PC-3 (cell line): ENCODE measurements around the gene BIN2. TPM values are rescaled to one million over a fixed set of nuclear protein-coding genes. Genes with fewer than 3 reads are reported as not detected.
"Not testable (repeated sequence)": the region's sequence is repeated elsewhere in the genome, so short reads cannot be mapped to it uniquely, and the experiment has no call there.

Experiments
- ATAC-seq: fragments of 200-7000 bp; cut with Tn5 transposase; 2 replicates; pipeline ENCODE4 v1.9.1; 2020; ENCODE audit warnings: mild to moderate bottlenecking, moderate library complexity
- BruUV-seq: library from RNA; stranded (reverse); fragments of 400-500 nt; replicated peaks from 2 replicates; lab custom pipeline; 2021; lab: Mats Ljungman, UMichigan
- CTCF ChIA-PET: fragments of 300-600 bp; sonication (Branson Sonifier 250); formaldehyde crosslinking; loops from one replicate; lab custom pipeline; 2022; ENCODE audit warnings: antibody characterized with exemption; lab: Charles Lee
- POLR2A ChIA-PET: fragments of 300-600 bp; sonication (Branson Sonifier 250); formaldehyde crosslinking; loops from one replicate; lab custom pipeline; 2022; ENCODE audit warnings: antibody characterized with exemption; ENCODE audit not compliant: unreplicated experiment; lab: Charles Lee
- DNase-seq: peaks from one replicate; pipeline ENCODE4 v3.0.0-alpha.2; 2015
- H2AFZ ChIP-seq: fragments of 300-600 bp; sonication (generic); 2 replicates; pipeline ENCODE4 v1.6.0; 2016; ENCODE audit warnings: antibody characterized with exemption, low read length
- H3F3A ChIP-seq: fragments of 300-600 bp; sonication (generic); one replicate; pipeline ENCODE4 v1.6.0; 2017; ENCODE audit warnings: antibody characterized with exemption, low read length, control low read depth, mild to moderate bottlenecking; ENCODE audit not compliant: unreplicated experiment
- H3K27ac ChIP-seq: fragments of 300-600 bp; sonication (generic); 2 replicates; pipeline ENCODE4 v1.5.1; 2016; ENCODE audit warnings: mild to moderate bottlenecking, low read length
- H3K27me3 ChIP-seq: fragments of 300-600 bp; sonication (generic); 2 replicates; pipeline ENCODE4 v1.6.1; 2016; ENCODE audit warnings: low read length, mixed read lengths
- H3K36me3 ChIP-seq: fragments of 300-600 bp; sonication (generic); 2 replicates; pipeline ENCODE4 v1.6.1; 2016; ENCODE audit warnings: low read depth, mixed run types, low read length, mixed read lengths
- H3K4me1 ChIP-seq: fragments of 300-600 bp; sonication (generic); 2 replicates; pipeline ENCODE4 v1.5.1; 2016; ENCODE audit warnings: low read length; ENCODE audit not compliant: insufficient read depth
- H3K4me2 ChIP-seq: fragments of 300-600 bp; sonication (generic); 2 replicates; pipeline ENCODE4 v1.6.0; 2016; ENCODE audit warnings: low read length
- H3K4me3 ChIP-seq: fragments of 300-600 bp; sonication (generic); 2 replicates; pipeline ENCODE4 v1.5.1; 2016; ENCODE audit warnings: mild to moderate bottlenecking, low read length, mixed read lengths
- H3K79me2 ChIP-seq: fragments of 300-600 bp; sonication (generic); 2 replicates; pipeline ENCODE4 v1.6.1; 2017; ENCODE audit warnings: low read length, mixed read lengths
- H3K9ac ChIP-seq: fragments of 300-600 bp; sonication (generic); 2 replicates; pipeline ENCODE4 v1.6.0; 2016; ENCODE audit warnings: mild to moderate bottlenecking, low read length
- H3K9me2 ChIP-seq: fragments of 300-600 bp; sonication (generic); replicated peaks from 2 replicates; pipeline ENCODE4 v1.6.1; 2016; ENCODE audit warnings: mixed run types, low read length, mixed read lengths
- H3K9me3 ChIP-seq: fragments of 300-600 bp; sonication (generic); 2 replicates; pipeline ENCODE4 v1.6.1; 2016; ENCODE audit warnings: low read length, mixed read lengths
- H4K20me1 ChIP-seq: fragments of 300-600 bp; sonication (generic); 2 replicates; pipeline ENCODE4 v1.6.1; 2016; ENCODE audit warnings: low read length, mixed read lengths
- CTCF ChIP-seq: fragments of 300-600 bp; sonication (generic); conservative IDR thresholded peaks from 2 replicates; pipeline ENCODE4 v1.5.1; 2017; ENCODE audit warnings: antibody characterized with exemption, low read depth, mild to moderate bottlenecking, low read length
- EZH2 ChIP-seq: fragments of 300-600 bp; sonication (generic); IDR thresholded peaks from one replicate; pipeline ENCODE4 v1.6.1; 2017; ENCODE audit warnings: antibody characterized with exemption, mild to moderate bottlenecking, low read length; ENCODE audit not compliant: unreplicated experiment
- EZH2phosphoT487 ChIP-seq: fragments of 300-600 bp; sonication (generic); IDR thresholded peaks from 2 replicates; pipeline ENCODE4 v1.6.1; 2018; ENCODE audit warnings: mild to moderate bottlenecking, antibody characterized with exemption, low read length, borderline replicate concordance
- intact Hi-C: fragments of 100-400 bp; cut with micrococcal nuclease; formaldehyde crosslinking; loops from 2 replicates; pipeline ENCODE4 v1.9.0; 2023
- total RNA-seq: library from RNA; depleted of rRNA; stranded (reverse); fragments of >200 nt; gene quantifications from 2 replicates; pipeline ENCODE4 v1.2.3, GENCODE V29; 2014

The BIN2 gene
- total RNA-seq, 1 experiment from 2014 or later, result not detected

DNA sequence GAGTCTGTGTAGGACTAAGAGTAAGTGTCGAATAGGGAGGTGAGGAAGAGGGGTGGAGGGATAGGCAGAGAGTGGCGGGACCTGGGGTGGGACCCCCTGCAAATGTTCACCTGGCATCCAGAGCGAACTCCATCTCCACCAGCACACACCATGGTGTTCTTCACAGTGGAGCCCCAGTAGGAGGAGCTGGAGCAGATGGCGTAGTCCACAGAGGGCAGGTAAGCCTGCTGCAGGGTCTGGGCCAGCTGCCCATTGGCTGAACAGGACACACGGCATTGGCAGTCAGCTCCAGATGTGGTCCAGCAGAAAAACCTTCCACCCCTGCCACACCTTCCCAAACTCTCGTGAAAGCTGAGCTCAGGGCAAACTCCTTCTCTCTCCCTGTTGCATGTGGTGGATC, 15.8 kb upstream of the BIN2 start:
- no TSS peak for BruUV-seq
- POLR2A ChIA-PET, result no interaction called here
- Histone ChIP-seq H4K20me1 (no peaks in the 10 kb centered on the region), H3F3A (no peaks in the 10 kb centered on the region), H3K79me2 (no peaks in the 10 kb centered on the region), H3K36me3 (no peaks in the 10 kb centered on the region), H3K4me1 (0 out of 2 replicates have a peak, but pooled peaks cover 4% of the 10 kb centered on the region), H2AFZ (no peak overlapping the region), H3K27ac (no peak overlapping the region), H3K9me2 (no peaks in the 10 kb centered on the region), H3K27me3 (no peaks in the 10 kb centered on the region), H3K9ac (no peak overlapping the region), H3K4me2 (no peak overlapping the region), H3K4me3 (no peak overlapping the region), H3K9me3 (no peaks in the 10 kb centered on the region)
- intact Hi-C loops, result loop anchor here (5.0 kb wide), 4 partner anchors 242 to 512 kb away; partner anchors contain the start of genes CSRNP2 and LETMD1
- CTCF ChIA-PET, result interaction anchor here (2.3 kb wide), 1 partner anchor 32 kb away, joined by 18 read pairs; no protein-coding TSS in a partner anchor
- ATAC-seq, result no peak
- no peak for DNase-seq
- no peak for TF ChIP-seq EZH2
- TF ChIP-seq CTCF, result no peak

DNA sequence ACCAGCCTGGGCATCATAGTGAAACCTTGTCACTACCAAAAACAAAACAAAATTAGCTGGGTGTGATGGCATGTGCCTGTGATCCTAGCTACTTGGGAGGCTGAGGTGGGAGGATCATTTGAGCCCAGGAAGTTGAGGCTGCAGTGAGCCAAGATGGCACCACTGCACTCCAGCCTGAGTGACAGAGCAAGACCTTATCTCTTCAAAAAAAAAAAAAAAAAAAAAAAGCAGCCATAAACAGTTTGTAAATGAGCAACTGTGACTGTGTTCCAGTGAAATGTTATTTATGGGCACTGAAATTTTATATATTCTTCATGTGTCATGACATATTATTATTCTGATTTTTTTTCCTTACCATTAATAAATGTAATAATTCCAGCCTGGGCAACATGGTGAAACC, 13.4 kb upstream of the BIN2 start:
- BruUV-seq, POLR2A ChIA-PET, H2AFZ ChIP-seq, H3K79me2 ChIP-seq, intact Hi-C loops, H3K4me2 ChIP-seq, H3K27ac ChIP-seq, H3K36me3 ChIP-seq, H3F3A ChIP-seq, H3K9me3 ChIP-seq, H3K4me1 ChIP-seq, DNase-seq, ATAC-seq, H3K4me3 ChIP-seq, H3K9ac ChIP-seq, H3K27me3 ChIP-seq, H3K9me2 ChIP-seq, H4K20me1 ChIP-seq: not testable (repeated sequence)
- CTCF ChIA-PET, result interaction anchor here (0.6 kb wide), 1 partner anchor 281 kb away, joined by 5 read pairs; no protein-coding TSS in a partner anchor

DNA sequence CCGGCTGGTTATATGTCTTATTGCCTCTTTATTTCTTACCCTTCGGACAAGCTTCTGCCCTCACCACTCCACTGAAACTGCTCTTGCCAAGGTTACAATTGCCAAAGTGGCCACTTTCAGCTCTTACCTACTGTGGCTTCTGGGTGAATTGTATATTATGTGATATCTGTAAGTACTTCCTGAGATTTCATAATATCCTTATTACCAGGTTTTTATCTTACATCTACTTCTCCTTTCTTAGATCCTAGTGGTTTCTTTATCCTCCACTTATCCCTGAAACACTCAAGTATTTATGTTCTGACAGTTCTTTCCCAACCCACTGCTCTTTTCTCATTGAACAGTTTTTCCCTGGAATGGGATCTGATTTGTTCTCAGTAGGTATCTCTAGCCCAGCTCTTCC, 12.0 kb upstream of the BIN2 start:
- Histone ChIP-seq H3K9ac (no peak overlapping the region), H3K79me2 (no peaks in the 10 kb centered on the region), H3K4me1 (no peaks in the 10 kb centered on the region), H3K4me3 (no peak overlapping the region), H3F3A (no peaks in the 10 kb centered on the region), H3K9me3 (no peaks in the 10 kb centered on the region), H2AFZ (no peak overlapping the region), H3K4me2 (no peak overlapping the region), H3K9me2 (no peaks in the 10 kb centered on the region), H3K27ac (no peak overlapping the region), H3K27me3 (no peaks in the 10 kb centered on the region), H4K20me1 (no peaks in the 10 kb centered on the region), H3K36me3 (no peaks in the 10 kb centered on the region)
- ChIA-PET CTCF (no interaction called here), POLR2A (no interaction called here)
- TF ChIP-seq EZH2 (no peak), EZH2phosphoT487 (no peak)
- intact Hi-C loops, result no loop called here
- ATAC-seq (no peak), DNase-seq (no peak)
- no TSS peak for BruUV-seq

- Histone ChIP-seq H3K9ac (no peak overlapping the region), H3F3A (no peaks in the 10 kb centered on the region), H3K9me3 (no peaks in the 10 kb centered on the region), H3K36me3 (no peaks in the 10 kb centered on the region), H3K27me3 (no peaks in the 10 kb centered on the region), H3K4me2 (no peak overlapping the region), H3K79me2 (no peaks in the 10 kb centered on the region), H3K9me2 (no peaks in the 10 kb centered on the region), H4K20me1 (no peaks in the 10 kb centered on the region), H3K4me1 (no peaks in the 10 kb centered on the region), H3K4me3 (no peak overlapping the region), H3K27ac (no peak overlapping the region), H2AFZ (no peak overlapping the region)
- ChIA-PET POLR2A (interaction anchor here (0.9 kb wide), 1 partner anchor 33 kb away, joined by 4 read pairs; no protein-coding TSS in a partner anchor), CTCF (no interaction called here)
- TF ChIP-seq CTCF (no peak), EZH2 (no peak), EZH2phosphoT487 (no peak)
- ATAC-seq (no peak; the same call in 1 of the 2 replicates), DNase-seq (no peak)
- BruUV-seq, result no TSS peak
- intact Hi-C loops, result no loop called here
Observed at GRCh38 chr12:51334764-51335163, 10.8 kb upstream of the BIN2 start.
